Measurements from ENCODE around the gene PRR23C.
"Not testable (repeated sequence)": the region's sequence is repeated elsewhere in the genome, so short reads cannot be mapped to it uniquely, and the experiment has no call there.

Gene PRR23C

DNA sequence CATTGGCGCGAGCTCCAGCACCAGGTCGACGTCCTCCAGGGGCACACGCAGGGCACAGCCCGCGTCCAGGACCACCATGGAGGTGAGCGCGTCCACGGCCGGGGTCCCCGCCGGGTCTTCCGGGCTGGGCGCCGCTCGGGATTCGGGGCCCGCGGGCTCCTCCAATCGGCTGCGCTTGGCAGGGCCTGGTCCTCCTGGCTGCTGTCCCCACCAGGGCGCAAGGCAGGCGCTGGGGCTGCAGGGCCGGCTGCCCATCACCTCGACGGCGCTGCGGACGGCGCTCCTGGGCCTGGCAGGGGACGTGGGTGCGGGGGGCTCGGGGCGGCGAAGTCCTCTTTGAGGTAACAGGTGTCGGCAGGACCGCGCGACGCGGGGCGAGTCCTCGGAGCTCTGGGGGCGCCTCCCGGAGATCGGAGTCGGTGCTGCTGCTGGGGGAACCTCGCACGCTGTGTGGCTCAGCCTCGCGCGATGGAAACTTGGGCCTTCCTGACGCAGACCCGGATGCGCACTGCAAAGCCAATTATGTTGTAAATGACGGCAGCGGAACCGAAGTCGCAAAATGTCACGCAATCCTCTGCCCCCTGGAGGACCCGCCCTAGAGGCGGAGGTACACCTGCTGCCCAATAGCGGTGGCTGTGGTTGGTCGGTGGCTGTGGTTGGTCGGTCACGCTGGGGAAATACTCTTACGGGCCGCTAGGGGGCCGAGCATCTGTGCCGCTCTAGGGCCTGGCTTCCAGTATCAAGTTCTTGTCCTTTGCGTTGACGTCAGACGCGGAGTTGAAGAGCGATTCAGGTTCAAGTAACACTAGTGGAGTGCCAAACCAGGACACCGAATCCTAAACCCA lies at the start of gene PRR23C:
TSS of gene PRR23C (minus strand) at position 527 of the 845 bp plus-strand sequence. CDS start at position 255, 272 bp downstream.
- DNase-seq: no peak

- DNase-seq: no peak
Measured at GRCh38 chr3:139093840-139094239, 49.1 kb upstream of the PRR23C start.

DNA sequence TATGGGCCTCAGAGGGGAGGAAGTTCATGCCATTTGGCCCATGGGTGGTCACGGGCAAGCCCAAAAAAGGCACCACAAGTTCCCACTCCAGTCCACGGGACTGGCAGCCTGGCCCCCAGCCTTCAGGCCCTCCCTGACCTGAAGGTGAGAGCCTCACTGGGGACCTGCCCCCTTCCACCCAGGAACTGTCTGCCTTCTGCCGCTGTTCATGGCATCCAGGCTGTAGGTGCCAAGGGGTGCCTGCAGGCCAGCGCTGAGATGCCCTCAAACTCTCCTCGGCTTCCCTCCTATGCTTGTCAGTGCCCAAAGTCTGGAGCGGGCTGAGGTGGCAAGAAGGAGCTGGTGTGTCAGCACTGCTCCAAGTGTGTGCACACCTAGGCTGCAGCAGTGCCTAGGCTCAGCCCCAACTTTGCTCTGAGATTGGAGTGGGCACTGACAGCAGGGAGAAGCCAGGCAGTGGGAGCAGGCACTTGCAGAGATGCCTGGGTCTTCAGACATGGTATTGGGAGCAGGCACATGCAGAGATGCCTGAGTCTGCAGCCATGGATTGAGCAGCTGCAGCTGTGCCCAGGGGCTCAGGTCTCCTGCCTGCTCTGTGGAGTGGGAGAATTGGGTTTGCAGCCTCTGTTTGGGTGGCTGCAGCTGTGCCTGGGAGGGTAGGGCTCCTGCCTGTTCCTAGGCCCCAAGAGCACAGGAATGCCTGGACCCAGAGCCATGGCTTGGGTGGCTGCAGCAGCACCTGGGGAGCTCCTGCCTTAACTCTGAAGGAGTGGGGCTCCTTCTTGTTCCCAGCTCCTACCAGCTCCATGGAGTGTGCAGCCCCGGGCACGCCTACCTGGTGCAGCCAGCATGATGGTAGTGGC lies 44.0 kb upstream of the PRR23C start:
- DNase-seq: no peak

- DNase-seq: no peak
Measured at GRCh38 chr3:139087621-139088020, 42.9 kb upstream of the PRR23C start.

GRCh38 chr3:139084176-139084575 lies 39.5 kb upstream of the PRR23C start:
- no peak for DNase-seq

DNA sequence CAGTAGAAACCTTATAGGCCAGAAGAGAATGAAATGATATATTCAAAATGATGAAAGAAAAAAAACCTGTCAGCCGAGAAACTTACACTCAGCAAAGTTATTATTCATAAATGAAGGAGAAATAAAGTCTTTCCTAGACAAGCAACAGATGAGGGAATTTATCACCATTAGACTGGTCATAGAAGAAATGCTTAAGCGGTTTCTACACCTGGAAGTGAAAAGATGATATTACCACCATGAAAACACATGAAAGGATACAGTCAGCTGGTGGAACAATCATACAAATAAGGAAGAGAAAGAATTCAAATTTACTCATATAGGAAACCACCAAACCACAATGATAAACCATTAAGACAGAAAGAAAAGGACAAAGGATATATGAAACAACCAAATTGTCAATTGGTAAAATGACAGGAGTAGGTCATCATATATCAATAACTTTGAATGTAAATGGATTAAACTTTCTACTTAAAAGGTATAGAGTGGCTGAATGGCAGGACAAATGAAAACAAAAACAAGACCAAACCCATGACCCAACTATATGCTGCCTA lies 29.9 kb upstream of the PRR23C start:
- DNase-seq: no peak

- DNase-seq: no peak
Measured at GRCh38 chr3:139062918-139063317, 18.2 kb upstream of the PRR23C start.

DNA sequence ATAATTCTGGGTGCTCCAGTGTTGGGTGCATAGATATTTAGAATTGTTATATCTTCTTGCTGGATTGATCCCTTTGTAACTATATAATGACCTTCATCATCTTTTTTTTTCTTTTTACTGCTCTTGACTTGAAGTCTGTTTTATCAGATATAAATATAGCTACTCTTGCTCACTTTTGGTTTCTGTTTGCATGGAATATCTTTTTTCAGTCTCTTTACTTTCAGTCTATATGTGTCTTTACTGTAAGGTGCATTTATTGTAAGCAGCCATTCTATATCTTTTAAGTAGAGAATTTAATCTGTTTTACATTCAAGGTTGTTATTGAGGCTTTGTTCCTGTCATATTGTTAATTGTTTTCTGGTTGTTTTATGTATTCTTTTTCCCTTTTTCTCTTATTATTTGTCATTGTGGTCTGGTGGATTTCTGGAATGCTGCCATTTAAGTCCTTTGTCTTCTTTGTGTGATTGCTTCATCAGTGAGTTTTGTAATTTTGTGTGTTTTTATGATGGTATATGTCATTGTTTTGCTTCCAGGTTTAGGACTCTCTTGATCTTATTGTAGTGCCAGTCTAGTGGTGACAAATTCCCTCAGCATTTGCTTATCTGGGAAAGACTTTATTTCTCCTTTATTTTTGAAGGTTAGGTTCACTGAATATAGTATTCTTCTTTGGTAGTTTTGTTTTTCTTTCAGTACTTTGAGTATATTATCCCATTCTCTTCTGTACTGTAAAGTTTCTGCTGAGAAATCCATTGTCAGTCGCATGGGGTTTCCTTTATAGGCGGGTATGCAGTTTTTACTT lies 8.3 kb upstream of the PRR23C start:
- DNase-seq: no peak

GRCh38 chr3:139043554-139044365 lies 932 bp downstream of the PRR23C start:
- no peak for DNase-seq

GRCh38 chr3:139037478-139037877 lies 7.2 kb downstream of the PRR23C start:
- DNase-seq: no peak

DNA sequence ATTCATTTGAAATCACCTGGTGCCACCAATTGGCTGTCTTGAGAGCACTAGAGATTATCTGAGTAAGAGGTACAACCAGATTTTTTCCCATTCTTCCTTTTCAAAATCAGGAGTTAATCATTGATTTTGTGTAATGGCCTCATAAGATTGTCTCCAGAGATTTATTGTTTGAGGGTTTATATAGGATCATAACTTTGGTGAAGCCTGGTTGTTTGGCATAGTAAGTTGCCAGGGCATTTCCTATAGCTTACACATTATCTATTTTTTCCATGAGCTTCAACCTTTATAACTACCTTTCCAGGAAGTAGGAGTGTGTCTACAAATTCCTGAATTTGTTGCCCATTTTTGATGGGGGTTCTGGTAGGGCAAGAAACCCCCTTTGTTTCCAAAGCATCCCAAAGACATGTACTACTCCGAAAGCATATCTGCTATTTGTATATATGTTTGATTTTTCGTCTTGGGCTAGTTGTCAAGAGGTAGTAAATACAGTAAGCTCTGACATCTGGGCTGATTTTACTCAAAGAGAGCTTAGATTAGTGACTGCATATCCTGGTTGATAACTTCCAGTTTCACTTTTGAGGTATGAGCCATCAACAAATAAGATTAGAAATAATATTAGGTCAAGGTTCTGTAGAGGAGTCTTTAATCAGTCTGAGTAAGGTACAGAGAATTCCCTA lies 12.2 kb downstream of the PRR23C start:
- DNase-seq: no peak

DNA sequence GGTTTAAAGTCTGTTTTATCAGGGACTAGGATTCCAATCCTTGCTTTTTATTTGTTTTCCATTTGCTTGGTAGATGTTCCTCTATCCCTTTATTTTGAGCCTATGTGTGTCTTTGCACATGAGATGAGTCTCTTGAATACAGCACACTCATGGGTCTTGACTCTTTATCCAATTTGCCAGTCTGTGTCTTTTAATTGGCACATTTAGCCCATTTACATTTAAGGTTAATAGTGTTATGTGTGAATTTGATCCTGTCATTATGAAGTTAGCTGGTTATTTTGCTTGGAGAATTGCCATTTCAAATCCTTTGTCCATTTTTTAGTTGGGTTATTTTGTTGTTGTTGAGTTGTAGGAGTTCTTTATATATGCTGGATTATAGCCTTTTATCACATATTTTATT lies 14.1 kb downstream of the PRR23C start:
- not testable (repeated sequence) for DNase-seq

- no peak for DNase-seq
Measured at GRCh38 chr3:139024968-139025367, 19.7 kb downstream of the PRR23C start.

DNA sequence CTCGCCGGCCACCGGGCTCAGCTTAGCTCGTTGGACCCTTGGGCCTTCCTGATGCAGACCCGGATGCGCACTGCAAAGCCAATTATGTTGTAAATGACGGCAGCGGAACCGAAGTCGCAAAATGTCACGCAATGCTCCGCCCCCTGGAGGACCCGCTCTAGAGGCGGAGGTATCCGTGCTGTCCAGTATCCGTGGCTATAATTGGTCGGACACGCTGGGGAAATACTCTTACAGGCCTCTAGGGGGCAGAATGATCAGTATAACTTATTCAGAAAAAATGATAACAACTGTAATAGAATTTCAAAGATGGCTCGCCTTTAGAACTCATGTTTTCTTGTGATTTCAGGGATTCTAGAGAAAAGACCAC lies 23.8 kb downstream of the PRR23C start, which contains the start of gene PRR23B:
TSS of gene PRR23B (minus strand) at position 59 of the 367 bp plus-strand sequence. CDS start 265 bp downstream, outside the sequence.
- DNase-seq: no peak

DNA sequence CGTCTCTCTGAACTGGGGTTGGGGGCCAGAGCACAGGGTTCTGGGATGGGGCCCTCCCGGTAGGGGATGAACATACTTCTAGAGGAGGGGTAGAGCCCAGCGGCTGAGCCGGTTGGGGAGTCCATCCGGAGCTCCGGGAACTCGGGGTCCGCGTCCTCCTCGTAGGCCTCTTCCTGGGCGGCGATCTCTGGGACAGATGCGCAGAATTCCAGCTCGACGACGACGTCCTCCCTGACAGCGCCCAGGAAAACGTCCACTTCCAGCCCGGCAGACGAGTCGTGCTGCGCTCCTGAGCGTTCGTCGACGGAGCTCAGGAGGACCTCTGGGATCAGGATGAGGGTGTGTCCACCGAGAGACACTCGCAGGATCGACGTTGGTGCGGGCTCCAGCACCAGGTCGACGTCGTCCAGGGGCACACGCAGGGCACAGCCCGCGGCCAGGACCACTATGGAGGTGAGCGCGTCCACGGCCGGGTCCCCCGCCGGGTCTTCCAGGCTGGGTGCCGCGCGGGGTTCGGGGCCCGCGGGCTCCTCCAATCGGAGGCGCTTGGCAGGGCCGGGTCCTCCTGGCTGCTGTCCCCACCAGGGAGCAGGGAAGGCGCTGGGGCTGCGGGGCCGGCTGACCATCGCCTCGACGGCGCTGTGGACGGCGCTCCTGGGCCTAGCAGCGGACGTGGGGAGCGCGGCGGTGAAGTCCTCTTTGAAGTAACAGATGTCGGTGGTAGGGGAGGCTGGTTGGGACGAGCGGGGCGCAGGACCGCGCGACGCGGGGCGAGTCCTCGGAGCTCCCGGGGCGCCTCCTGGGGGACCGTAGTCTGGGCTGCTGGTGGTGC lies 24.4 kb downstream of the PRR23C start:
- DNase-seq: no peak

- no peak for DNase-seq
Measured at GRCh38 chr3:139016430-139017048, 28.2 kb downstream of the PRR23C start.

GRCh38 chr3:139006051-139006716 lies 38.5 kb downstream of the PRR23C start, which contains the start of gene PRR23A:
TSS of gene PRR23A (minus strand) at chr3:139006268. CDS start at chr3:139006268, 0 bp downstream.
- no peak for DNase-seq

DNA sequence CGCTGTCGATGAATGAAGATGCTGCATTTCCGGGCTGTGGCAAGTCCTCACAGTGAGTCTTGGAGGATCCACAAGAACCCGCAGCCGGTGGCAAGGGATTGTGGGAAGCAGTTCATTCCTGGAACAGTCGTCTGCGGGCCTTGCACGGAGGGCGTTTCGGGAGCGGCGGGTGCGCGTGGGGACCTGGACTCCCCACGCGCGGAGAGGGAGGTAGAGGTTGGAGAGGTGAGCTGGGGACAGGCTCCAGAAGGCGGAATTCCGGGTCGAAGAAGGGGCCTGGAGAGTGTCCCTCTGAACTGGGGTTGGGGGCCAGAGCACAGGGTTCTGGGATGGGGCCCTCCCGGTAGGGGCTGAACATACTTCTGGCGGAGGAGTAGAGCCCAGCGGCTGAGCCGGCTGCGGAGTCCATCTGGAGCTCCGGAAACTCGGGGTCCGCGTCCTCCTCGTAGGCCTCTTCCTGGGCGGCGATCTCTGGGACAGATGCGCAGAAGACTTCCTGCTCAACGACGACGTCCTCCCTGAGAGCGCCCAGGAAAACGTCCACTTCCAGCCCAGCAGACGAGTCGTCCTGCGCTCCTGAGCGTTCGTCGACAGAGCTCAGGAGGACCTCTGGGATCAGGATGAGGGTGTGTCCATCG lies 39.2 kb downstream of the PRR23C start:
- no peak for DNase-seq
